Stimulated activated CD8-positive, alpha-beta memory T cell treated with anti-CD3 and anti-CD28 coated beads, Interleukin-7, amount 100 ng/mL, for 48 hours (primary cell): ENCODE results near the gene SIL1.
"Not testable (repeated sequence)": the region's sequence is repeated elsewhere in the genome, so short reads cannot be mapped to it uniquely, and the experiment has no call there.

Experiments used
- DNase-seq, 2 donors: peaks; one replicate each; pipeline ENCODE4 v3.0.0-alpha.2; 2020; ENCODE audit warnings: low read depth in 1 of 2; ENCODE audit errors: extremely low read depth in 1 of 2

SIL1 gene

GRCh38 chr5:139038613-139039305 is 159.4 kb downstream of the SIL1 start:
- DNase-seq, result no peak

- DNase-seq, result no peak
Measured at GRCh38 chr5:139037732-139038131, 160.4 kb downstream of the SIL1 start.

GRCh38 chr5:139036332-139036731 is 161.8 kb downstream of the SIL1 start:
- DNase-seq, result not testable (repeated sequence)

- DNase-seq, result no peak
Measured at GRCh38 chr5:139027150-139027549, 171.0 kb downstream of the SIL1 start.

GRCh38 chr5:139025651-139026050 is 172.5 kb downstream of the SIL1 start:
- DNase-seq, result no peak

- DNase-seq, result no peak
Measured at GRCh38 chr5:139023286-139023685, 174.9 kb downstream of the SIL1 start.

- DNase-seq, result no peak
Measured at GRCh38 chr5:139022528-139022927, 175.6 kb downstream of the SIL1 start.

- no peak for DNase-seq
Measured at GRCh38 chr5:139021346-139021745, 176.8 kb downstream of the SIL1 start.

GRCh38 chr5:139019880-139020279 is 178.3 kb downstream of the SIL1 start:
- DNase-seq, result no peak

- DNase-seq, result no peak
Measured at GRCh38 chr5:139019211-139019610, 179.0 kb downstream of the SIL1 start.

- DNase-seq, result no peak
Measured at GRCh38 chr5:139017624-139018023, 180.5 kb downstream of the SIL1 start.

GRCh38 chr5:139016186-139016585 is 182.0 kb downstream of the SIL1 start:
- no peak for DNase-seq

- no peak for DNase-seq
Measured at GRCh38 chr5:139014726-139015125, 183.4 kb downstream of the SIL1 start.

- DNase-seq, result no peak
Measured at GRCh38 chr5:139012176-139012575, 186.0 kb downstream of the SIL1 start.

GRCh38 chr5:139011156-139011555 is 187.0 kb downstream of the SIL1 start:
- DNase-seq, result not testable (repeated sequence)

- DNase-seq, result no peak
Measured at GRCh38 chr5:139004374-139005307, 193.5 kb downstream of the SIL1 start.

- no peak for DNase-seq
Measured at GRCh38 chr5:138999674-139000073, 198.5 kb downstream of the SIL1 start.

- DNase-seq, result no peak
Measured at GRCh38 chr5:138998521-138998920, 199.6 kb downstream of the SIL1 start.

GRCh38 chr5:138996120-138996519 is 202.0 kb downstream of the SIL1 start:
- DNase-seq, result no peak

- DNase-seq, result no peak
Measured at GRCh38 chr5:138990986-138991590, 207.1 kb downstream of the SIL1 start.

- no peak for DNase-seq
Measured at GRCh38 chr5:138989720-138990119, 208.4 kb downstream of the SIL1 start.
